ENCODE measurements around the gene RNF43.

The RNF43 gene

GRCh38 chr17:58412064-58412703, 5.2 kb downstream of the RNF43 start:
- TF ChIP-seq REST (IDR thresholded peaks at IDR 0.05; ENCODE audit: insufficient replicate concordance, low read depth) (no peak), POLR2AphosphoS5 (IDR thresholded peaks at IDR 0.05; ENCODE audit: low read depth) (no peak), SPI1 (IDR thresholded peaks at IDR 0.05; ENCODE audit: borderline replicate concordance, low read depth) (no peak), CTCF (IDR thresholded peaks at IDR 0.05; ENCODE audit: insufficient read depth, low read length) (no peak), GABPA (IDR thresholded peaks at IDR 0.05; ENCODE audit: low read depth) (no peak)
- no peak for DNase-seq (ENCODE audit: low read depth in 1 of 2, low spot score in 1 of 2)
- Histone ChIP-seq H3K27ac (replicated peaks) (no peak overlapping the region), H3K27me3 (ENCODE audit: insufficient read depth, poor library complexity, severe bottlenecking) (no peaks in the 10 kb centered on the region), H3K4me3 (replicated peaks; ENCODE audit: insufficient read depth, low read length) (no peak overlapping the region)

GRCh38 chr17:58411408-58411894, 5.9 kb downstream of the RNF43 start:
- DNase-seq (ENCODE audit: low read depth in 1 of 2, low spot score in 1 of 2), result no peak
- H3K27ac ChIP-seq (replicated peaks), result no peak overlapping the region
- TF ChIP-seq GABPA (IDR thresholded peaks at IDR 0.05; ENCODE audit: low read depth), result no peak
- no peak for TF ChIP-seq SPI1 (IDR thresholded peaks at IDR 0.05; ENCODE audit: borderline replicate concordance, low read depth)
- no peak for TF ChIP-seq CTCF (IDR thresholded peaks at IDR 0.05; ENCODE audit: insufficient read depth, low read length)
- TF ChIP-seq REST (IDR thresholded peaks at IDR 0.05; ENCODE audit: insufficient replicate concordance, low read depth), result no peak
- no peak for TF ChIP-seq POLR2AphosphoS5 (IDR thresholded peaks at IDR 0.05; ENCODE audit: low read depth)
- H3K4me3 ChIP-seq (replicated peaks; ENCODE audit: insufficient read depth, low read length), result no peak overlapping the region
- no peaks in the 10 kb centered on the region for H3K27me3 ChIP-seq (ENCODE audit: insufficient read depth, poor library complexity, severe bottlenecking)

GRCh38 chr17:58410714-58411407, 6.5 kb downstream of the RNF43 start:
- H3K4me3 ChIP-seq (replicated peaks; ENCODE audit: insufficient read depth, low read length), result no peak overlapping the region
- H3K27me3 ChIP-seq (ENCODE audit: insufficient read depth, poor library complexity, severe bottlenecking), result no peaks in the 10 kb centered on the region
- no peak overlapping the region for H3K27ac ChIP-seq (replicated peaks)
- no peak for DNase-seq (ENCODE audit: low read depth in 1 of 2, low spot score in 1 of 2)
- TF ChIP-seq REST (IDR thresholded peaks at IDR 0.05; ENCODE audit: insufficient replicate concordance, low read depth) (no peak), CTCF (IDR thresholded peaks at IDR 0.05; ENCODE audit: insufficient read depth, low read length) (no peak), POLR2AphosphoS5 (IDR thresholded peaks at IDR 0.05; ENCODE audit: low read depth) (no peak), GABPA (IDR thresholded peaks at IDR 0.05; ENCODE audit: low read depth) (no peak), SPI1 (IDR thresholded peaks at IDR 0.05; ENCODE audit: borderline replicate concordance, low read depth) (no peak)
